Activated T-helper 1 cell treated with anti-CD3 and anti-CD28 coated beads, Interleukin-2, amount 50 U/mL, for 16 hours (primary cell): ENCODE measurements around the gene ADAMTSL2.

Experiments used
- DNase-seq, 2 donors: peaks; one replicate each; pipeline ENCODE4 v3.0.0-alpha.2; 2020; ENCODE audit warnings: low read depth in 1 of 2, low spot score in 1 of 2

Gene ADAMTSL2

GRCh38 chr9:133517711-133518110, 16.8 kb upstream of the ADAMTSL2 start:
- no peak for DNase-seq

GRCh38 chr9:133518200-133518599, 16.3 kb upstream of the ADAMTSL2 start:
- DNase-seq = no peak

GRCh38 chr9:133518706-133519449, 15.6 kb upstream of the ADAMTSL2 start:
- DNase-seq = no peak

- DNase-seq = no peak
These were observed 14.8 kb upstream of the ADAMTSL2 start for GRCh38 chr9:133519693-133520092.

GRCh38 chr9:133520121-133520835, 14.2 kb upstream of the ADAMTSL2 start:
- DNase-seq = no peak

- DNase-seq = no peak
These were observed 13.1 kb upstream of the ADAMTSL2 start for GRCh38 chr9:133521122-133522072.

DNA sequence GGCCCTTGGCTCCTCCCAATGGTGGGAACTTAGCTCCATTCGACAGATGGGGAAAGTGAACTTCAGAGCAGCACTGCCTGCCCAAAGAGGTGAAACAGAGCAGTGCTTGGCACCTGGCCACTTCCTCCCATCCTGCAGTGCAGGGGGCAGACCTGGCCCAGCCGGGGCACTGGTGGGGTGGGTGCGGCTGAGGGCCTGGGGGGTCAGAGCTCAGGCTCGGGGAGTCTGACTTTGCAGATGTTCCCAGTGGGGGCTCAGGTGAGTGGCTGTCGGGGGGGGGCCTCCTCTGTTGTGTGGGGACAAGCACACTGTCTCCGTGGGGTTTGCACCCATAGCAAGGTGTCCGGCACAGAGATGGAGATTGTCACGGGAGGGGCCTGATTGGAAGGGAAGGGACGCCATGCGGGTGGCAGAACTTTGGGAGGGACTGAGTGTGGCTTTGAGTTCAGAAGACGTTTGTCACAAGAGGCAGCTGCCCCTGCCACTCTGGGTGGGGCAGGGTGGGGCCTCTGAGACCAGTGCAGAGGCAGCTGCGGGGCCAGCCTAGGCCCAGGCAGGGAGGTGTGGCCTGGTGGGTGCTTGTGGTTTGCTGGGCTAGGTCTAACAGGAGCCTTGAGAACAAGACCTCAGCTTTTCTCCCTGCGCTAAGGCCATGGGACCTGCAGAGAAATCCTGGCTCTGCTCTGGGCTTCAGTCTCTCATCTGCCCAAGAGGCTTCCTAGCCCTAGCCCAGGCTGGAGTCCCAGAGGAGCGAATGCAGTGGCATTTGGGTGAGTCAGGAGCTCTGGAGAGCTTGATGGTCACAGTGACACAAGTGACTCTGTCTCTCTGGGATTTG, 12.2 kb upstream of the ADAMTSL2 start:
- no peak for DNase-seq

DNA sequence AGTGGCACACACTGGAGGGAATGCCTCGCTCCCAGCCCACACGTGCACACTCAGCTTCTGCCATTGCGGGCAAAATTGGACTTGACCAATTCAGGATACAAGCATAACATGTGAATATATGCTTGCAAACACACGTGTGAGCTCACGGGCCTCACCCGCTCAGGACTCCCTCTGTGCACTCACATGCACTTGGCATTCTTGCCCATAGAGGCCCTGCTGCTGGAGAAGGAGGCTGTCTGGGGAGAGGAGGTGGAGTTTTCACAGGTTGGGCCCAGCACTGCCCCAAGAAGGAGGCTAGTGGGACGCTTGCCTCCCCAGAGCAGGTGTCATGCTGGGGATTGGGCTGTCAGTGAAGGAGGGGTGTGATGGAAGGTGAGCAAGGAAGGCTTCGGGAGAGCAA, 11.4 kb upstream of the ADAMTSL2 start:
- DNase-seq = no peak

DNA sequence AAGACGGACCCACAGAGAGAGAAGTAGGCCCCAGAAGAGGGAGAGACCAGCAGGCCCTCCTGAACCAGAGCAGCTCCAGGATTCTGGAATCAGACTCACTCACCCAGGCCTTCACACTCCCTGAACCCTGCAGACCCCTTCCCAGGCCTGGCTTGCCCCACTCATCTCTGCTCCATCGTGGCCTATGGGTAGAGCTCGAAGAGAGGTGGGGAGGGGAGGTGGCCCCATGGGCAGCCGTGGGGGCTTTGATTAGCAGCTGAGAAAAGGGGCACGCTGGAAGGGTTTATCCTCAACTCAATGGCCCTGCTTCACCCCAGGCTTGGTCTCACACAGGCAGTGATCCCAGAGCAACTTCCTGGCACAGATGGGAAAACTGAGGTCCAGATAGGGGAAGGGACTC, 10.4 kb upstream of the ADAMTSL2 start:
- DNase-seq = no peak

- DNase-seq = no peak
These were observed 9.8 kb upstream of the ADAMTSL2 start, which contains the start of gene MYMK for GRCh38 chr9:133524679-133525228. MYMK (minus strand) TSS chr9:133524959; CDS start chr9:133524844, 115 bp downstream.

- no peak for DNase-seq
These were observed 8.8 kb upstream of the ADAMTSL2 start for GRCh38 chr9:133525677-133526076.

DNA sequence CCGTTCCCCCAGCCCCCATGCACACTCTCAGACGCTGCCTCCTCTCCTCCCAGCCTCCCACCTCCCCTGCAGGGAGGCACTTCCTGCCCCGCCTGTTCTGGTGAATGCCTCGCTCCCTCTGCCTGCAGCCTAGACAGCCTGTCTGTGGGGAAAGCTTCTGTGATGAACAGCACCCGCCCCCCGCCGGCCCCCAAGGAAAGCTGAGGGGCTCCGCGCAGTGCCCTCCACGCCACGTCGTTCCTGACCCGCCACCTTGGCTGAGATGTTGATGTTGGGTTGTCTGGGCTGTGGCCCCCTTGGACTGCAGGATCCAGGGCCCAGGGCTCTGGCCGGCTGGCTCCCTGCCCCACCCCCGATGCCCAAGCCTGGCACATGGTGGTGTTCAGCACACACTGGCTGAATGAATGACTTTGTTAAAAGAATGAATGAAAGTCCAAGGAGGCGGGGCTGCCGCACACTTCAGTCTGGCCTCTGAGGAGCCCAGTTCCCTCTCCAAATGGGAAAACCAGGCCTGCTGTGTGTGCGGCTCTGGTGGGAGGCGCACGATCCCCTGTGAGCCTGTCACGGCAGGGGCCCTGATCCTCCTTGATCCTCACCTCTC, 7.7 kb upstream of the ADAMTSL2 start:
- no peak for DNase-seq

- no peak for DNase-seq
These were observed 7.0 kb upstream of the ADAMTSL2 start for GRCh38 chr9:133527444-133527920.

GRCh38 chr9:133528001-133528875, 6.3 kb upstream of the ADAMTSL2 start:
- DNase-seq = no peak

DNA sequence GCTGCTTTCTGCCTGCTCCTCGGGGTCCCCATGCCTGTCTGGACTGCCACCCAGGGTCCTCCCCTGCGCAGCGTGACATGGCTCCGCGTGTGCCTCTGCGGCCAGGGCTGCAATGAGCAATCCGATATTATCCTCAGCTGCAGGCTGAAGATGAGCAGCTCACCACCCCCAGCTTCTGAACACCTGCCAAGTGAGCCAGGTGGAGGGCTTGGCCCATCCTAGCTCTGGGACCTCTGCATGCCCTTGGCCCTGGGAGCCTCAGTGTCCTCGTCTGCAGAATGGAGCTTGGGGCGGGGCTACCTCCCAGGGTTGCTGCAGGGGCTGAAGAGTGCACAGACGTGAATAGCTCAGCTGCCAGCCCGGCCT, 5.6 kb upstream of the ADAMTSL2 start:
- no peak for DNase-seq

GRCh38 chr9:133529457-133529856, 5.0 kb upstream of the ADAMTSL2 start:
- no peak for DNase-seq

GRCh38 chr9:133529874-133530273, 4.6 kb upstream of the ADAMTSL2 start:
- DNase-seq = no peak

DNA sequence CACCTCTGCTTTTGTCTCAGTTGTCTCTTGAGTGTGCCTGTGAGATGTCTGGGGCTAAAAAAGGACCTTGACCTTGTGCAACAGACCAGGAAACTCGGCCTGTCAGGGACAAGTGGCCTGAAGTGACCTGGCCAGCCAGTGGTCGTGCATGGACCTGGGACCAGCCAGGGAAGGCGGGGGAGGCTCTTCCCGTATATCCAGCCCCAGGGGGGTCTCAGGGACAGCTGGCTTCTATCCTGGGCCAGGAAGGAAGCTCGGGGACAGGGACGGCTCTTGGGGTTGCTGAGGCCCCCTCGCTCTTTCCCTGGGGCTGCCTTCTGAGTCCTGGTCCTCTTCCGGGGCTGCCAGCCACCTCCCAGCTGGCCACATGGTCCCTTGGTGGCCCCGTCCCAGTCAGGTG, 3.2 kb upstream of the ADAMTSL2 start:
- no peak for DNase-seq
